Stimulated activated naive B cell treated with anti-CD40 and anti-IgM and Interleukin-4, amounts not matched to agents 10 μg/mL and 1 μg/mL and 100 μg/mL, for 72 hours (primary cell): ENCODE measurements around the gene NEK4.

ENCODE experiments used
- ATAC-seq, 2 donors: fragments of 150-1000 bp; cut with Tn5 transposase; replicated peaks; 2 replicates each; pipeline ENCODE4 v1.10.0; 2021; ENCODE audit warnings: moderate library complexity in 1 of 2
- DNase-seq: peaks from one replicate; pipeline ENCODE4 v3.0.0; 2021
- H3K27ac Mint-ChIP-seq: one replicate; pipeline ENCODE4 v1.8.0; 2022; ENCODE audit warnings: mild to moderate bottlenecking, mixed read lengths
- H3K27me3 Mint-ChIP-seq, 2 donors: one replicate each; pipeline ENCODE4 v1.8.0; 2022; ENCODE audit warnings: mixed read lengths in 2 of 2
- H3K36me3 Mint-ChIP-seq, 2 donors: one replicate each; pipeline ENCODE4 v1.8.0; 2022; ENCODE audit warnings: mixed read lengths in 2 of 2, mild to moderate bottlenecking in 1 of 2
- H3K4me1 Mint-ChIP-seq, 2 donors: one replicate each; pipeline ENCODE4 v1.8.0; 2022; ENCODE audit warnings: mixed read lengths in 2 of 2, mild to moderate bottlenecking in 1 of 2
- H3K4me3 Mint-ChIP-seq, 2 donors: one replicate each; pipeline ENCODE4 v1.8.0; 2022; ENCODE audit warnings: mild to moderate bottlenecking in 2 of 2, mixed read lengths in 2 of 2, moderate library complexity in 1 of 2
- H3K9me3 Mint-ChIP-seq, 2 donors: one replicate each; pipeline ENCODE4 v1.8.0; 2022; ENCODE audit warnings: mixed read lengths in 2 of 2, mild to moderate bottlenecking in 1 of 2

The NEK4 gene

DNA sequence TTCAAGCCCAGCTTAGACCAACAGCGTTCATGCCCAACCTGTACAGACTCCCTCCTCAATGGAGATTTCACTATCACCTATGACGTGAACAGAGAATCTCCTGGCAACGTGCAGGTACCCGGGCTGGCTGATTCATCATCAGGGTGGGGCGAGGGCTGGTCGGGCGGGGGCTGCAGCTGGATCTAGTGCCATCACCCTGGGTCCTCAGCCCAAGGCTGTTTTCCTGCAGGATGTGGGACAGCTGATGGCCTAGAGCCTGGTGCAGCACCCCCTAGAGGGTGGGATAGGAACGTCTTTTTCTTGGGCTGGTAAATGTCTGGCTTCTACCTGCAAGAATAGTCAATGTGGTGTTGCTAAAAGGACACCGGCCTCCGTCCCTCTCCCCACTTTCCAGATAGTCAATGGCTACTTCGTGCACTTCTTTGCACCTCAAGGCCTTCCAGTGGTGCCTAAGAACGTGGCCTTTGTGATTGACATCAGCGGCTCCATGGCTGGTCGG lies 28.3 kb upstream of the NEK4 start:
- no peak overlapping the region for H3K4me3 Mint-ChIP-seq
- DNase-seq: no peak
- no peaks in the 10 kb centered on the region for H3K36me3 Mint-ChIP-seq
- H3K27me3 Mint-ChIP-seq: no peaks in the 10 kb centered on the region
- no peak overlapping the region for H3K27ac Mint-ChIP-seq
- no peaks in the 10 kb centered on the region for H3K9me3 Mint-ChIP-seq
- no peaks in the 10 kb centered on the region for H3K4me1 Mint-ChIP-seq
- ATAC-seq: peak in 1 of 2 donors; percentile 50

DNA sequence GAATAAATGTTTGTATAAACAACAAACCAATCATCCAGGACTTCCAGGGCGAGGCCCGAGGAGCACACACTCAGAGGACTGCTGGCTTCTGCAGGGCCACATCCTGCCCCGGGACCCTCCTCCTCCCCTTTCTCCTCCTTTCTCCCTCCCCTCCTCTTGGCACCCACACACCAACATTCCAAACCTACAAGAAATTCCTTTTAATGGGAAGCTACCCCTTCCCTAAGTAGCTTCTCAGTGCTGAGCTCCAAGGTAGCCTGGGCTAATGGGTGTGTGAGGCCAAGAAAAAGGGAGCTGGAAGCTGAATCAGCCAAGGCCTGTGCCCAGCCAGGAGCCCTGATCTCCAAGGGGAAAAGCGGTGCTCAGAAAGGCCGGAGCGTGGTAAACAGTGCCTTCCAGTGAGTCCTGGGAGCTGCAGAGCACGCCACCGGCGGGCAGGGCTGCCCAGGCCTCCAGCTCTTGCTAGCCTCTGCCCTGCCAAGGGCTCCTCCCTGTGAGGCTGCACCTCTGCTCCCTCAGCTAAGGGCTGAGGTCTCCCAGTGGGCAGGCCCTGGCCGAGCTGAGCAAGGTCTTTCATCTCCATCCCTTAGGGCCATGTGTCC lies 27.7 kb upstream of the NEK4 start:
- no peak for DNase-seq
- no peaks in the 10 kb centered on the region for H3K27me3 Mint-ChIP-seq
- peak in 1 of 2 donors; percentile 18 for ATAC-seq
- H3K27ac Mint-ChIP-seq: no peak overlapping the region
- H3K4me3 Mint-ChIP-seq: no peak overlapping the region
- no peaks in the 10 kb centered on the region for H3K36me3 Mint-ChIP-seq
- H3K9me3 Mint-ChIP-seq: no peaks in the 10 kb centered on the region
- H3K4me1 Mint-ChIP-seq: no peaks in the 10 kb centered on the region

DNA sequence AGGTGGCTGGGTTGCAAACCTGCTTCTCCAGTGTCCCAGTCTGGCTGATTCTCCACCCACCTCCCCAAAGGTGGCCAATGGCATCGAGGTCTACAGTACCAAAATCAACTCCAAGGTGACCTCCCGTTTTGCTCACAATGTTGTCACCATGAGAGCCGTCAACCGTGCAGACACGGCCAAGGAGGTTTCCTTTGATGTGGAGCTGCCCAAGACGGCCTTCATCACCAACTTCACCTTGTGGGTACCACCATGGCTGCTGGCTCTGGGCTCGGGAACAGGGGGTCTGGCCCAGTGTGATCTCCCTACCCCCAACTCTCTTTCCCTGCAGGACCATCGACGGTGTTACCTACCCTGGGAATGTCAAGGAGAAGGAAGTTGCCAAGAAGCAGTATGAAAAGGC lies 25.7 kb upstream of the NEK4 start:
- Mint-ChIP-seq H3K36me3 (no peaks in the 10 kb centered on the region), H3K4me3 (no peak overlapping the region), H3K27ac (no peak overlapping the region), H3K27me3 (no peaks in the 10 kb centered on the region), H3K4me1 (no peaks in the 10 kb centered on the region), H3K9me3 (no peaks in the 10 kb centered on the region)
- no peak for ATAC-seq
- no peak for DNase-seq

DNA sequence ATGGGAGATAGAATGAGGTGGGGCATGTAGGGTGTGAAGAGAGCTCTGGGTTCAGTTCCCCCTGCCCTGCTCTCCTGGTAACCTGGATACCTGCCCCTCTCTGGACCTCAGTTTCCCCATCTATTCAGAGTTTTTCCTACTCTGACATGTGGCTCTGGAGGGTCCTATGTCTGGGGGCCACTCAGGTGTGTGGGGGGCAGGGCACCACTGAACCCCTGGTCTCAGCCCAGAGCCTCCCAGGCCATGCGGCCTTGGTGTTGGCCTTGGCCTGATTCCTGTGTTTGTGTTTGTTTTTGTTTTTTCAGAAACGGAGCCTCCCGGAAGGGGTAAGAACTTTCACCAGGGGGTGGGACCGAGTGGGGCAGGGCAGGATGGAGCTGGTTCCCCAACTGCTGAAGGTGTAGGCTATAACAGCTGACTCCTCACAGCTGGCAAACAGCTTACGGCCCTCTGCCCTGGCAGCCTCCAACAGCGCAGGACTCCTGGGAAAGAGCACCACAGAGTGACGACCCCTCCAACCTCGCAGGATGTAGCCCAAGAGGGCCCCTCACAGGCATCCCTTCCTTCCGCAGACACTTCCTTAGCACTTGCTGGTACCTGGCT lies 24.7 kb upstream of the NEK4 start:
- no peak for ATAC-seq

DNA sequence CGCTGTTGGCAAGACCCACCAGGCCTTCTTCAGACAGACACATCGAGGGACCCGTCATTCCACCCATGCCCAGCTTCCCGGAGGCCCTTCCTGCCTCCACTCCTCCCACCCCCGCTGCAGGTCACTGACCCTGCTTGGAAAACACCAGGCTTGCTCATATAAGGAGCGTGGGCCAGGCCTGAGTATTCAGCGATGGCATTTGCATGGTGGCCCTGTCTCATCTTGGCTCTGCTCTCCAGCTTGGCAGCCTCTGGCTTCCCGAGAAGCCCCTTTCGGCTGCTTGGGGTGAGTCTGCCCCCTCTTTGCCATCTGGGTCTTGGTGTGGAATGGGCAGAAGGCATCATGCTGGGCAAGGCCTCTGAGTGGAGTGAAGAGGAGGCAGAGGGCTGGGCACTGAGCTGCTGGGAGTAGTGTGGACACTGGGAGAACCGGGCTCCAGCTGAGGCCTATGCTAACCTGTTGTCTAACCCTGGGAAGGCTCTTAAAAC lies 23.9 kb upstream of the NEK4 start, which contains the start of gene ITIH3:
TSS of gene ITIH3 (plus strand) at position 185 of the 488 bp plus-strand sequence. CDS start at position 193, 8 bp downstream.
- DNase-seq (no peak), ATAC-seq (no peak)
- Mint-ChIP-seq H3K4me3 (no peak within 1 kb of the TSS), H3K9me3 (no peaks in the 10 kb centered on the region), H3K4me1 (no peaks in the 10 kb centered on the region), H3K27me3 (no peaks in the 10 kb centered on the region), H3K27ac (no peak within 1 kb of the TSS), H3K36me3 (no peaks in the 10 kb centered on the region)

More for the DNA sequence above, 24.7 kb upstream of the NEK4 start:
- DNase-seq: no peak
- no peaks in the 10 kb centered on the region for H3K27me3 Mint-ChIP-seq
- H3K36me3 Mint-ChIP-seq: no peaks in the 10 kb centered on the region
- H3K9me3 Mint-ChIP-seq: no peaks in the 10 kb centered on the region
- H3K4me3 Mint-ChIP-seq: no peak overlapping the region
- no peaks in the 10 kb centered on the region for H3K4me1 Mint-ChIP-seq
- H3K27ac Mint-ChIP-seq: no peak overlapping the region

DNA sequence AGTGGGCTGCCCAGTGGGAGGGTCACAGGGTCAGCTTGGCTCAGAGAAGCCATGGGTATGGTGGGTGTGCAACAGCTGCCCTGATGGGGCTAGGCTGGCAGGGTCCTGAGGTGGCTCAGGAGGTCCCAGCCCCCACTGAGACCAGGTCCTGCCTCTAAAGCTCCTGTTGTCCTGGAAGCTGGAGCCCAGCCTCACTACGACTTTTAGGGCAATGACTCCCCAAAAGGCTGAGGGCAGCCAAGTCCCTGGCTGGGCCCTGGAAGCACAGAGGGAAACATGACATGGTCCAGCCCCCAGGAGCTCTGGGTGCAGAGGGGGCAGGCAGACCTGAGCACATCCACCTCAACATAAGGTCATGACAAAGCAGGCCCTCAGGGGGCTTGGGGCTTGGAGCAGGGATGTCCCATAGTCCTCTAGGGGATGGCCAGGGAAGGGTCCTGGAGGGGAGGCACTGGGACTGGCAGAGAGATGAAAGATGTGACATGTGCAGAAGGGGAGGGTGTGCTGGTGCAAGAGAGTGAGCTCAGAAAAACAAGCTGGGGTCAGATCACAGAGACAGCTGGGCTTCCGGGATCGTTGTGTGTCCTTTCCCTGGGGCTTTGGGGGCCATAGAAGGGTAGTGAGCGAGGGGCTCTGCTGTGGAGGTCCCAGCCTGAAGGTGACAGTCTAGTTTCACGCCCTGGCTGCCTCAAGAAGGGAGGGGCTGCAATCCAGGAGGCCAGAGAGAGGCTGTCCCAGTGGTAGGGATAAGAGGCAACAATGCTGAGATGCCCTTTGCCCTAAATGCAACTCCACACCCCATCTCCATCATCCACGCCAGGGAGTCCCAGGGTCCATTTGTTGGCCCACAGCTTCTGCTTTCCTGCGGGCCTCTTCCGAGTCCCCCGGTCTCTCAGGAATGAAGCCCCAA lies 23.2 kb upstream of the NEK4 start:
- H3K9me3 Mint-ChIP-seq: no peaks in the 10 kb centered on the region
- no peaks in the 10 kb centered on the region for H3K27me3 Mint-ChIP-seq
- H3K4me3 Mint-ChIP-seq: no peak overlapping the region
- no peaks in the 10 kb centered on the region for H3K4me1 Mint-ChIP-seq
- no peaks in the 10 kb centered on the region for H3K36me3 Mint-ChIP-seq
- no peak overlapping the region for H3K27ac Mint-ChIP-seq
- ATAC-seq (no peak), DNase-seq (no peak)

DNA sequence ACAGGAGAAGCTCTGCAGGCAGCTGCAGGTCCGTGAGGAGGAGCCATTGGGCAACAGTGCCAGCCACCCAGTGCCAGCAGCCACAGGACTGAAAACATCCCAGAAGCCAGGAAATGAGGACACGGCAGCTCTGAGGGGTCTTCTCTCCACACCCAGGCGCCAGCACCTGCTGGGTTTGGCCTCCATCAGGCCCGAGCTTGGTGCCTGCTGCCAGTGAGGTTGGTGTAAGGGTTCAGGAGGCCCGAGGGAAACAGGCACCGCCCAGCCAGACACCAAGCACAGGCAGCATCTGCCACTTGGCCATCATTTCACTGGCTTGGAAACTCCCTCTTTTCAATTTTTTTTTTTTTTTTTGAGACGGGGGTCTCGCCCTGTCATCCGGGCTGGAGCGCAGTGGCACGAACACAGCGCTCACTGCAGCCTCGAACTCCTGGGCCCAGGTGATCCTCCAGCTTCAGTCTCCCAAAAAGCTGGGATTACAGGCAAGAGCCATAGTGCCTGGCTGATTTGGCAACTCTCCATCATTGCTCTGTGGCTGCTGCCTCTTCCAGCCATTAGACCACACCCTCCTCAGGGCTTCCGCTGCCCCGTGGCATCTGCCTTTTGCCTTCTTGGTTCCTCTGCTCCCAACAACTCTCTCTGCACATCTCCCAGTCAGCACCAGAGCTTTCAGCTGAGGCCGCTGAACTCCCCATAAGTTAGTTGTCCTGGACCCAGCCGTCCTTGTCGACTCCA lies 22.4 kb upstream of the NEK4 start:
- Mint-ChIP-seq H3K27ac (no peak overlapping the region), H3K4me1 (no peaks in the 10 kb centered on the region), H3K4me3 (no peak overlapping the region), H3K9me3 (no peaks in the 10 kb centered on the region), H3K36me3 (no peaks in the 10 kb centered on the region), H3K27me3 (no peaks in the 10 kb centered on the region)
- DNase-seq (no peak), ATAC-seq (no peak)

DNA sequence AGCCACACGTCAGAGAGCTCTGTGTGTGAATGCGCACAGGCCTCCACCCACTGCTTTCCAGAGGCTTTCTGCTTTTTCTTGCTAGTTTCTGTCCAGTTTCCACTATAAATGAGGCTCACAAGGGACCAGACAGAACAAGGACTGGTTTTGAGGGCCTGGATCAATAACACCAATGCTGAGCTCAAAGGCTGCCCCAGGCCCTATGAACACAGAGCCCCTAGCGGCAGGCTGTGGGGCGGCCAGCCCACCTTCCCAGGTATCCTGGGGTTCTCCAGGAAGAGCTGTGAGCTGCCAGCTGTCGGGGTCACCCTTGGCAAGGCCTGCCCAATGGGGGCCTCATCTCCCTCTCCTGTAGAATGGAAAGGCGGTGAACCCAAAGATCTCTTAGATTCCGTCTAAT lies 21.7 kb upstream of the NEK4 start:
- Mint-ChIP-seq H3K36me3 (no peaks in the 10 kb centered on the region), H3K4me3 (no peak overlapping the region), H3K4me1 (no peaks in the 10 kb centered on the region), H3K9me3 (no peaks in the 10 kb centered on the region), H3K27ac (no peak overlapping the region), H3K27me3 (no peaks in the 10 kb centered on the region)
- ATAC-seq: no peak
- DNase-seq: no peak

DNA sequence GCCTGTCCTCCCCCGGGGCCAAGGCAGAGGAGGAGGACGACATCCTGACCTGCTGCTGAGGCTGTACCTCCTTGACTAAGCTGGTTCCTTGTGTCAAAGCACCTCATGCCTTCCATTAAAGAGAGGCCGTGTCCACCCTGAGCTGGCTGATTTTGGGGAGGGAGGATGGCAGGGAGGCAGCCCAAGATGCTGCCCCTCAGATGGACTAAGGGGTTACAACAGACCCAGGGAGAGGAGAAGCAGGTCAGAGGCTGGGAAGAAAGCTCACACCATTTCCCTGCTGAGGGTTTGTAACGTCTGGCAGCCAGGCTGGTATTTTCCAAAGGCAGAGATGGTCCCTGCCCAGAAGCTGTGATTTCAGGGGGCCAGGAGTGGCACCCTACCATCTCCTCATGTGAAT lies 21.2 kb upstream of the NEK4 start:
- no peak for ATAC-seq
- H3K4me3 Mint-ChIP-seq: no peak overlapping the region
- no peaks in the 10 kb centered on the region for H3K4me1 Mint-ChIP-seq
- H3K36me3 Mint-ChIP-seq: no peaks in the 10 kb centered on the region
- no peaks in the 10 kb centered on the region for H3K27me3 Mint-ChIP-seq
- H3K9me3 Mint-ChIP-seq: no peaks in the 10 kb centered on the region
- no peak overlapping the region for H3K27ac Mint-ChIP-seq
- DNase-seq: no peak

DNA sequence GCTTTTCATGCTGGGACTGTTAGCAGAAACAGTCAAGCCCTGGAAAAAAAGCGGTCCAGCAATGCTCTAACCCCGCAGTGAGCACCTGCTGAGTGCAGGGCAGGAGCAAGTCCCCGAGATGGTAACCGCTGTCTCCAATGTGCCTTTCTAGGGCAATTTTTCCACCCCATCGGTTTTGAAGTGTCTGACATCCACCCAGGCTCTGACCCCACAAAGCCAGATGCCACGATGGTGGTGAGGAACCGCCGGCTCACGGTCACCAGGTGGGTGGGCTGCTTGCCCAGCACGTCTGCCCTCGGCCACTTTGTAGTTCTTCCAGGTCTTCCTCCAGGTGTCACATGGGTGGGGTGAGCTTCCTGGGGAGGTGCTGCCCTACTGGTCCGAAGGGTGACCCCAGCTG lies 20.6 kb upstream of the NEK4 start:
- no peak for ATAC-seq
- H3K27ac Mint-ChIP-seq: no peak overlapping the region
- no peaks in the 10 kb centered on the region for H3K36me3 Mint-ChIP-seq
- no peaks in the 10 kb centered on the region for H3K4me1 Mint-ChIP-seq
- no peak overlapping the region for H3K4me3 Mint-ChIP-seq
- no peak for DNase-seq
- H3K9me3 Mint-ChIP-seq: no peaks in the 10 kb centered on the region
- no peaks in the 10 kb centered on the region for H3K27me3 Mint-ChIP-seq

DNA sequence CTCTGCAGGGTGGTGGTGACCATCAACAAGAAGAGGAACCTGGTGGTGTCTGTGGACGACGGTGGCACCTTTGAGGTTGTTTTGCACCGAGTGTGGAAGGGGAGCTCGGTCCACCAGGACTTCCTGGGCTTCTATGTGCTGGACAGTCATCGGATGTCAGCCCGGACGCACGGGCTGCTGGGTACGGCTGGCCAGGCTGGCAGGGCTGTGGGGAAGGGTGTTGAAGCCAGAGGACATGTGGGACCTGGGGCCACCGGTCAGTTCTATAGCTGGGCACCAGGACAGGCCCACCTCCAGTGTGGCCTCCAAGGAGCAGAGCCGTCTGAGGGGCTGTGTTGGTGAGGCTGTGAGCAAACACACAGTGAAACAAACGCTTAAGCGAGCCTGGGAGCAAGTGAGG lies 20.0 kb upstream of the NEK4 start:
- no peak for ATAC-seq
- no peak overlapping the region for H3K4me3 Mint-ChIP-seq
- H3K36me3 Mint-ChIP-seq: no peaks in the 10 kb centered on the region
- no peaks in the 10 kb centered on the region for H3K27me3 Mint-ChIP-seq
- H3K4me1 Mint-ChIP-seq: no peaks in the 10 kb centered on the region
- no peak overlapping the region for H3K27ac Mint-ChIP-seq
- DNase-seq: no peak
- no peaks in the 10 kb centered on the region for H3K9me3 Mint-ChIP-seq

DNA sequence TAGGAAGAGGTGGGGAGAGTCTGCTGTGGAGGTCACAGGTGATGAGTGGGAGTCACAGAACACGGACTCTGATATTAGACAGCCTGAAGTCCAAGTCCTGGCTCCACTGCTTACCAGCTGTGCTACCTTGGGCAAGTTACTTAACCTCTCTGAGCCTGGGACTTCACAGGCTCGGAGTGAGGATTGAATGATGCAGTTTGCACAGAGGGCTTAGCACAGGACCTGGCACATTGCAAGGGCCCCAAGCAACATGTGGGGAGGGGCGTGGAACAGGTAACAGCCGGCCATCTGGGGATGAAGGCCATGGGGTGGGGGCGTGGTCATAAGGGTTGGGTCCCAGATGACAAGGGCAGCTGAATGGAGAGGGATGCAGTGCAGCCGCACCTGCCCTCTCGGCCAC lies 19.6 kb upstream of the NEK4 start:
- H3K36me3 Mint-ChIP-seq: no peaks in the 10 kb centered on the region
- no peaks in the 10 kb centered on the region for H3K27me3 Mint-ChIP-seq
- H3K4me3 Mint-ChIP-seq: no peak overlapping the region
- no peaks in the 10 kb centered on the region for H3K9me3 Mint-ChIP-seq
- H3K4me1 Mint-ChIP-seq: no peaks in the 10 kb centered on the region
- DNase-seq: no peak
- ATAC-seq: no peak
- no peak overlapping the region for H3K27ac Mint-ChIP-seq

DNA sequence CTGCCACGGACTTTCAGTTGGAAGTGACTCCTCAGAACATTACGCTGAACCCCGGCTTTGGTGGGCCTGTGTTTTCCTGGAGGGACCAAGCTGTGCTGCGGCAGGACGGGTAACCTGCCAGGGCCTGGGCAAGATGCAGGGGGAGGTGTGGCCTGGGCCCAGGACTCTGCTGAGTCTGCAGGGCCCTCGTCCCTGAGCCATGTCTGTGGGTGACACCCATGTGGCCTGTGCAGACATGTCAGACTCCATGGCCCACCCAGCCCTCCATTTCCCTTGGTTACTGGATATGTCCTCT lies 19.0 kb upstream of the NEK4 start:
- Mint-ChIP-seq H3K4me1 (no peaks in the 10 kb centered on the region), H3K36me3 (no peaks in the 10 kb centered on the region), H3K9me3 (no peaks in the 10 kb centered on the region), H3K4me3 (no peak overlapping the region), H3K27me3 (no peaks in the 10 kb centered on the region), H3K27ac (no peak overlapping the region)
- ATAC-seq: no peak
- DNase-seq: no peak
